H9 (cell line): Measurements from ENCODE around the gene RAI2. TPM values are rescaled to one million over a fixed set of nuclear protein-coding genes. Genes with fewer than 3 reads are reported as not detected.

Source experiments
- DNase-seq: peaks from one replicate; pipeline ENCODE4 v3.0.0-alpha.2; 2017
- H2AFZ ChIP-seq: one replicate; pipeline ENCODE4 v1.6.1; 2013; ENCODE audit warnings: mild to moderate bottlenecking, low read length, control low read depth, moderate library complexity
- H2AK5ac ChIP-seq: 2 replicates; pipeline ENCODE4 v1.6.1; 2013; ENCODE audit warnings: low read length, control low read depth, mixed read lengths; ENCODE audit not compliant: insufficient read length
- H2BK120ac ChIP-seq: one replicate; pipeline ENCODE4 v1.6.1; 2013; ENCODE audit warnings: low read depth, mild to moderate bottlenecking, low read length, control low read depth, inconsistent platforms; ENCODE audit not compliant: poor library complexity, severe bottlenecking
- H2BK12ac ChIP-seq: 2 replicates; pipeline ENCODE4 v1.6.1; 2013; ENCODE audit warnings: low read length, control low read depth, mixed read lengths, low read depth; ENCODE audit not compliant: insufficient read length
- H2BK15ac ChIP-seq: 2 replicates; pipeline ENCODE4 v1.6.1; 2013; ENCODE audit warnings: low read depth, low read length, control low read depth
- H2BK20ac ChIP-seq: one replicate; pipeline ENCODE4 v1.6.1; 2013; ENCODE audit warnings: low read depth, mild to moderate bottlenecking, low read length, control low read depth, inconsistent platforms; ENCODE audit not compliant: poor library complexity, severe bottlenecking
- H2BK5ac ChIP-seq: 2 replicates; pipeline ENCODE4 v1.6.1; 2013; ENCODE audit warnings: low read length, control low read depth, mixed read lengths; ENCODE audit not compliant: insufficient read length
- H3K14ac ChIP-seq: 2 replicates; pipeline ENCODE4 v1.6.1; 2013; ENCODE audit warnings: low read length, control low read depth; ENCODE audit not compliant: insufficient read depth
- H3K18ac ChIP-seq: 2 replicates; pipeline ENCODE4 v1.6.1; 2013; ENCODE audit warnings: low read depth, mild to moderate bottlenecking, mixed read lengths, low read length, control low read depth; ENCODE audit not compliant: insufficient read length
- H3K23ac ChIP-seq: 2 replicates; pipeline ENCODE4 v1.6.1; 2013; ENCODE audit warnings: low read length, control low read depth, mixed read lengths, low read depth; ENCODE audit not compliant: insufficient read length
- H3K23me2 ChIP-seq: 2 replicates; pipeline ENCODE4 v1.6.1; 2013; ENCODE audit warnings: low read depth, mild to moderate bottlenecking, mixed read lengths, low read length, control low read depth; ENCODE audit not compliant: insufficient read length, poor library complexity, severe bottlenecking
- H3K27ac ChIP-seq: 2 replicates; pipeline ENCODE4 v1.5.1; 2013; ENCODE audit warnings: low read length, control low read depth, mixed read lengths, low read depth; ENCODE audit not compliant: insufficient read length
- H3K27me3 ChIP-seq: 2 replicates; pipeline ENCODE4 v1.6.1; 2013; ENCODE audit warnings: low read length, control low read depth, inconsistent platforms; ENCODE audit not compliant: insufficient read depth
- H3K4ac ChIP-seq: 2 replicates; pipeline ENCODE4 v1.6.1; 2013; ENCODE audit warnings: low read depth, mild to moderate bottlenecking, control low read depth, inconsistent platforms, low read length, moderate library complexity
- H3K4me1 ChIP-seq: 2 replicates; pipeline ENCODE4 v1.6.1; 2013; ENCODE audit warnings: low read length, control low read depth, inconsistent platforms; ENCODE audit not compliant: insufficient read depth
- H3K4me2 ChIP-seq: 2 replicates; pipeline ENCODE4 v1.6.1; 2013; ENCODE audit warnings: low read length, control low read depth, mixed read lengths; ENCODE audit not compliant: insufficient read length, insufficient read depth
- H3K56ac ChIP-seq: 2 replicates; pipeline ENCODE4 v1.6.1; 2013; ENCODE audit warnings: low read depth, mild to moderate bottlenecking, mixed read lengths, low read length, control low read depth; ENCODE audit not compliant: insufficient read length
- H3K79me1 ChIP-seq: 2 replicates; pipeline ENCODE4 v1.6.1; 2013; ENCODE audit warnings: low read depth, mild to moderate bottlenecking, moderate library complexity, low read length, control low read depth, inconsistent platforms; ENCODE audit not compliant: insufficient read depth, poor library complexity, severe bottlenecking
- H3K79me2 ChIP-seq: 2 replicates; pipeline ENCODE4 v1.6.1; 2013; ENCODE audit warnings: low read length, control low read depth, inconsistent platforms; ENCODE audit not compliant: insufficient read depth
- H3K9ac ChIP-seq: 2 replicates; pipeline ENCODE4 v1.6.1; 2013; ENCODE audit warnings: low read length, control low read depth, mixed read lengths; ENCODE audit not compliant: insufficient read length; ENCODE audit errors: extremely low read depth
- H3K9me3 ChIP-seq: one replicate; pipeline ENCODE4 v1.6.1; 2013; ENCODE audit warnings: low read depth, low read length, inconsistent platforms; ENCODE audit not compliant: control insufficient read depth
- H3T11ph ChIP-seq: one replicate; pipeline ENCODE4 v1.6.1; 2013; ENCODE audit warnings: mild to moderate bottlenecking, low read length, control low read depth, inconsistent platforms
- H4K20me1 ChIP-seq: one replicate; pipeline ENCODE4 v1.6.1; 2013; ENCODE audit not compliant: control insufficient read depth, insufficient read length, insufficient read depth
- H4K5ac ChIP-seq: 2 replicates; pipeline ENCODE4 v1.6.1; 2013; ENCODE audit warnings: low read depth, mild to moderate bottlenecking, mixed read lengths, low read length, control low read depth; ENCODE audit not compliant: insufficient read length
- H4K8ac ChIP-seq: replicated peaks from 2 replicates; pipeline ENCODE4 v1.6.1; 2013; ENCODE audit warnings: low read length, control low read depth, mixed read lengths, low read depth; ENCODE audit not compliant: insufficient read length
- H4K91ac ChIP-seq: 2 replicates; pipeline ENCODE4 v1.6.1; 2013; ENCODE audit warnings: low read depth, mild to moderate bottlenecking, moderate library complexity, mixed read lengths, low read length, control low read depth; ENCODE audit not compliant: insufficient read length
- H3K27ac Mint-ChIP-seq, 3 experiments: 2 replicates in 2 of 3; 3 replicates in 1 of 3; pipeline ENCODE4 v1.8.0; 2020 to 2021; ENCODE audit warnings: mixed read lengths in 3 of 3, mild to moderate bottlenecking in 1 of 3, moderate library complexity in 1 of 3
- H3K27me3 Mint-ChIP-seq: 2 replicates; pipeline ENCODE4 v1.8.0; 2021; ENCODE audit warnings: low read depth, mild to moderate bottlenecking, moderate library complexity, mixed read lengths
- H3K36me3 Mint-ChIP-seq, 3 experiments: 2 replicates in 2 of 3; 3 replicates in 1 of 3; pipeline ENCODE4 v1.8.0; 2020 to 2021; ENCODE audit warnings: low read depth in 3 of 3, mixed read lengths in 3 of 3; ENCODE audit not compliant: insufficient read depth in 1 of 3
- H3K4me1 Mint-ChIP-seq, 2 experiments: 2 replicates each; pipeline ENCODE4 v1.8.0; 2020; ENCODE audit warnings: mixed read lengths in 2 of 2
- H3K4me3 Mint-ChIP-seq, 2 experiments: 2 replicates in 1 of 2; 3 replicates in 1 of 2; pipeline ENCODE4 v1.8.0; 2020 to 2021; ENCODE audit warnings: mild to moderate bottlenecking in 2 of 2, mixed read lengths in 2 of 2, moderate library complexity in 1 of 2
- H3K9me3 Mint-ChIP-seq, 2 experiments: 2 replicates in 1 of 2; 3 replicates in 1 of 2; pipeline ENCODE4 v1.8.0; 2020; ENCODE audit warnings: mild to moderate bottlenecking in 2 of 2, mixed read lengths in 2 of 2, moderate library complexity in 1 of 2
- WGBS: extraction: QIAGEN DNeasy Blood & Tissue Kit; methylation state at CpG from one replicate; pipeline ENCODE4 v1.1.7; 2013; ENCODE audit warnings: missing lambda C conversion rate, low lambda C conversion rate, mixed read lengths; ENCODE audit not compliant: insufficient read length; ENCODE audit errors: extremely low coverage; 5-methylcytosine and 5-hydroxymethylcytosine counted together
- total RNA-seq: library from RNA; stranded (reverse); gene quantifications from 2 replicates; pipeline ENCODE4 v1.2.1, GENCODE V29; 2021
- TF ChIP-seq, protein P1 (sequence below): fragments of 200-600 bp; sonication (generic); conservative IDR thresholded peaks from 3 replicates; pipeline ENCODE4 v1.8.0; 2021; ENCODE audit warnings: antibody characterized with exemption, mild to moderate bottlenecking

The RAI2 gene
- total RNA-seq, 1 experiment from 2014 or later, result 0.72 TPM

DNA sequence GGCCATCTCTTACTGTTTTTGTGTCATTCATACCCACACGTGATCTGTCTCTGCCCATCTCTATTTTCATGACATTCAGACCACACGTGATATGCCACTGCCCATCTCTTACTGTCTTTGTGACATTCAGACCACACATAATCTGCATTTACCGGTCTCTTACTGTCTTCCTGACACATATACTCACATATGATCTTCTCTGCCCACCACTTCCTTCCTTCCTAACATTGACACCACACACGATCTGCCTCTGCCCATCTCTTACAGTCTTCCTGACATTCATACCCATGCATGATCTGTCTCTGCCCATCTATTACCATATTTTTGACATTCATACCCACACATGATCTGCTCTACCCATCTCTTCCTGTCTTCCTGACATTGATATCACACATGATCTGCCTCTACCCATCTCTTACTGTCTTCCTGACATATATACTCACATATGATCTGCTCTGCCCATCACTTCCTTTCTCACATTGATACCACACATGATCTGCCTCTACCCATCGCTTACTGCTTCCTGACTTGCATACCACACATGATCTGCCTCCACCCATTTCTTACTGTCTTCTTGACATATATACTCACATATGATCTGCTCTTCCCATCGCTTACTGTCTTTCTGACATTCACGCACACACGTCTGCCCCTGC, 87.7 kb downstream of the RAI2 start:
- no peaks in the 10 kb centered on the region for H3K4me1 ChIP-seq
- no peak overlapping the region for H3T11ph ChIP-seq
- H4K8ac ChIP-seq, result no peak overlapping the region
- no peak for DNase-seq
- no peak overlapping the region for H3K23ac ChIP-seq
- H3K56ac ChIP-seq, result no peak overlapping the region
- no peak overlapping the region for H2BK120ac ChIP-seq
- no peaks in the 10 kb centered on the region; the same call in 1 of the 2 replicates for H3K27me3 Mint-ChIP-seq
- no CpG with 5 or more reads among the region's 8 CpGs for WGBS
- no peak overlapping the region for H3K4me3 Mint-ChIP-seq
- no peak overlapping the region for H3K9ac ChIP-seq
- H3K9me3 ChIP-seq, result peaks cover 30% of the 10 kb centered on the region
- H3K14ac ChIP-seq, result no peak overlapping the region
- no peak overlapping the region for H3K27ac ChIP-seq
- TF ChIP-seq, protein P1, sequence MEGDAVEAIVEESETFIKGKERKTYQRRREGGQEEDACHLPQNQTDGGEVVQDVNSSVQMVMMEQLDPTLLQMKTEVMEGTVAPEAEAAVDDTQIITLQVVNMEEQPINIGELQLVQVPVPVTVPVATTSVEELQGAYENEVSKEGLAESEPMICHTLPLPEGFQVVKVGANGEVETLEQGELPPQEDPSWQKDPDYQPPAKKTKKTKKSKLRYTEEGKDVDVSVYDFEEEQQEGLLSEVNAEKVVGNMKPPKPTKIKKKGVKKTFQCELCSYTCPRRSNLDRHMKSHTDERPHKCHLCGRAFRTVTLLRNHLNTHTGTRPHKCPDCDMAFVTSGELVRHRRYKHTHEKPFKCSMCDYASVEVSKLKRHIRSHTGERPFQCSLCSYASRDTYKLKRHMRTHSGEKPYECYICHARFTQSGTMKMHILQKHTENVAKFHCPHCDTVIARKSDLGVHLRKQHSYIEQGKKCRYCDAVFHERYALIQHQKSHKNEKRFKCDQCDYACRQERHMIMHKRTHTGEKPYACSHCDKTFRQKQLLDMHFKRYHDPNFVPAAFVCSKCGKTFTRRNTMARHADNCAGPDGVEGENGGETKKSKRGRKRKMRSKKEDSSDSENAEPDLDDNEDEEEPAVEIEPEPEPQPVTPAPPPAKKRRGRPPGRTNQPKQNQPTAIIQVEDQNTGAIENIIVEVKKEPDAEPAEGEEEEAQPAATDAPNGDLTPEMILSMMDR, result no peak
- H3K23me2 ChIP-seq, result no peaks in the 10 kb centered on the region
- H2BK12ac ChIP-seq, result no peak overlapping the region
- no peak overlapping the region for H3K4me2 ChIP-seq
- H2AFZ ChIP-seq, result no peak overlapping the region
- no peak overlapping the region for H4K91ac ChIP-seq
- no peak overlapping the region for H4K5ac ChIP-seq
- no peaks in the 10 kb centered on the region for H4K20me1 ChIP-seq
- no peaks in the 10 kb centered on the region; a peak in 1 of 7 replicates for H3K36me3 Mint-ChIP-seq
- no peak overlapping the region for H3K4ac ChIP-seq
- no peaks in the 10 kb centered on the region for H3K4me1 Mint-ChIP-seq
- H2BK20ac ChIP-seq, result no peak overlapping the region
- no peak overlapping the region for H2BK5ac ChIP-seq
- no peak overlapping the region for H2BK15ac ChIP-seq
- no peaks in the 10 kb centered on the region for H3K79me1 ChIP-seq
- no peak overlapping the region for H3K27ac Mint-ChIP-seq
- H3K27me3 ChIP-seq, result peaks cover 6% of the 10 kb centered on the region; the same call in 1 of the 2 replicates
- peaks cover 12 to 13% of the 10 kb centered on the region in 2 experiments for H3K9me3 Mint-ChIP-seq
- no peak overlapping the region for H2AK5ac ChIP-seq
- no peak overlapping the region for H3K18ac ChIP-seq
- no peaks in the 10 kb centered on the region for H3K79me2 ChIP-seq
